ENCODE measurements around the gene PPIG.

GRCh38 chr2:169673106-169673505, 89.0 kb downstream of the PPIG start:
- TF ChIP-seq CTCF (IDR thresholded peaks at IDR 0.05) (no peak), POLR2A (IDR thresholded peaks at IDR 0.05) (no peak)
